ENCODE results near the gene NXT1.

DNA sequence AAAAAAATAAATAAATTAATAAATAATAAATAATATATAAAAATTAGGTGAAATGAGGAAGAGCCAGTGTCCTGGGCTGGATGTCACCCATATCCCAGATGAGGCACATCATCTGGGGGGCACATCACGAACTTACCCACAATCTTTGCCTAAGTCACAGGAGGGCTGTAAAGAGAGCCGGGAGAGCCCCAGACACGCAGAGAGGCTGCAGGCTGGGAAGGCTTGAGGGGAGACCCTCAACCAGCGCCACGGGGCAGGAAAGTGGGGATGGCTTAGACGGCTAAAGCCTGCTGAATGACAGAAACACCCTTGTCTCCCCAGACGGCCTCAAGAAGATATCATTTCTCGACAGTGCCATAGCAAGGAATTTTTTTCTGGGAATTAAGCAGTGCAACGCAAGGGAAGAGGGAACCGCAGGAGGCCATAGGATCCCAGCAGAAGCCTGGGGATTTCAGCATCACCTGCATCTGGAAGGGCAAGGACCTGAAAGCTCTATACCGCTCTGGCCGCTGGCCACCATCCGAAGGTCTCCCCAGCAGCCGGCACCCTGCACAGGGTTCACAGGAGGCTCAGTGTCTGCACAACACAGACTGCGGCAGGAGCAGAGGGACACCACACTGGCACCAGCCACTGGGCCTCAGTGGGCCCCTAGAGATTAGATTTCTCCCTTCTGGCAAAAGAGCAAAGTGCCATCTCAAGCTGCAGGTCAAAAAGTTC, 22.8 kb upstream of the NXT1 start:
- TF ChIP-seq CTCF (IDR thresholded peaks at IDR 0.05) (no peak), EP300 (IDR thresholded peaks at IDR 0.05) (no peak)
